ENCODE measurements around the gene SPDYE2B.
"Not testable (repeated sequence)": the region's sequence is repeated elsewhere in the genome, so short reads cannot be mapped to it uniquely, and the experiment has no call there.

DNA sequence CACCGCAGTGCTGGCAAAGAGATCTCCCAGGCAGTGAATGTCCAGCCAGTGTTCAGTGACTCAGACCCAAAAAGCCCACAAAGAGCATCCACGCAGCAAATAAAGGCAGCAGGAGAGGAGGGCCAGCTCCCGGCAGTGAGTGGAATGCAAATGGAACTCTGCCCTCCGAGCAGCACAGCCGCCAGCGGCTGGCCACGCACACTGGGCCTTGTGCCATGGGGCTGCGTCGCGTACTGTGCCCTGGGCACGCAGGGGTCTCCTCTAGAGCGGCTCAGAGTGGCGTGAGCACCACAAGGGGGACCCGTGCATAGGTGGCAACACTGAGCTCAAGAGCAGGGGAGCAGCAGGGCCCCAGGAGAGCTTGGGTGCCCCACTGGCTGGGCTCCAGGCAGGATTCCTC is 17.4 kb downstream of the SPDYE2B start:
- TF ChIP-seq POLR2A (IDR thresholded peaks at IDR 0.05; ENCODE audit: low read depth, low read length); POLR2AphosphoS5 (IDR thresholded peaks at IDR 0.05; ENCODE audit: low read depth, low read length); TAF1 (IDR thresholded peaks at IDR 0.05; ENCODE audit: borderline replicate concordance, low read depth, low read length): not testable (repeated sequence)
